ENCODE results near the gene IGSF9.

- TF ChIP-seq CTCF (IDR thresholded peaks at IDR 0.05; ENCODE audit: low read length) (no peak), EZH2 (IDR thresholded peaks at IDR 0.05; ENCODE audit: borderline replicate concordance, low read length) (no peak)
Observed at GRCh38 chr1:159917533-159918351, 27.7 kb downstream of the IGSF9 start.
